OCI-LY1 (cell line): Measurements from ENCODE around the gene CNPPD1.

Source experiments
- EZH2 ChIP-seq: fragments of 200-600 bp; sonication (generic), shearing (Covaris generic); IDR thresholded peaks from 2 replicates; pipeline ENCODE4 v1.8.0; 2017; ENCODE audit warnings: borderline replicate concordance, mixed run types, mild to moderate bottlenecking, antibody characterized with exemption, low read length, moderate library complexity, mixed read lengths
- TF ChIP-seq, protein P1 (sequence below): fragments of 200-600 bp; sonication (generic), shearing (Covaris generic); IDR thresholded peaks from 2 replicates; pipeline ENCODE4 v1.5.1; 2017; ENCODE audit warnings: mild to moderate bottlenecking, antibody characterized with exemption, low read length, moderate library complexity, mixed read lengths

DNA sequence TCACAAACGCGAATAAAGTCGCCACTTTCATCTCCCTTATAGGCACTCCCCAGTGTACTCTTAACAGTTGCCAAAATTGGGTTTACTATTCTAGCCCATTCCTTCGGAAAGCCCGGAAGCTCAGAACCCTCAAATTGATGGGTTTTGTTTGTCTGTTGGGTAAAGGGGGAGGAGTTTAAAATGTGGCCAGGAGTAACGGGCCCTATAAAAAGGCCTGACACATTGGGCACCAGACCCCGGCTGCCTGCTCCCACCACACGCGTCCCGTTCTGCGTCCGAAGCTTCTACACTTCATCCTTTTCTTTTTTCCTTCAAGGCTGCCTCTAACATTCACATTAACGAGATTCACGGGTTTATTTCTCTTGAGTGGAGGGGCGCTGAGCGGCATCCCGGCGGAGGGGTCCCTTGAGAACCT is 16.9 kb downstream of the CNPPD1 start:
- TF ChIP-seq, protein P1, sequence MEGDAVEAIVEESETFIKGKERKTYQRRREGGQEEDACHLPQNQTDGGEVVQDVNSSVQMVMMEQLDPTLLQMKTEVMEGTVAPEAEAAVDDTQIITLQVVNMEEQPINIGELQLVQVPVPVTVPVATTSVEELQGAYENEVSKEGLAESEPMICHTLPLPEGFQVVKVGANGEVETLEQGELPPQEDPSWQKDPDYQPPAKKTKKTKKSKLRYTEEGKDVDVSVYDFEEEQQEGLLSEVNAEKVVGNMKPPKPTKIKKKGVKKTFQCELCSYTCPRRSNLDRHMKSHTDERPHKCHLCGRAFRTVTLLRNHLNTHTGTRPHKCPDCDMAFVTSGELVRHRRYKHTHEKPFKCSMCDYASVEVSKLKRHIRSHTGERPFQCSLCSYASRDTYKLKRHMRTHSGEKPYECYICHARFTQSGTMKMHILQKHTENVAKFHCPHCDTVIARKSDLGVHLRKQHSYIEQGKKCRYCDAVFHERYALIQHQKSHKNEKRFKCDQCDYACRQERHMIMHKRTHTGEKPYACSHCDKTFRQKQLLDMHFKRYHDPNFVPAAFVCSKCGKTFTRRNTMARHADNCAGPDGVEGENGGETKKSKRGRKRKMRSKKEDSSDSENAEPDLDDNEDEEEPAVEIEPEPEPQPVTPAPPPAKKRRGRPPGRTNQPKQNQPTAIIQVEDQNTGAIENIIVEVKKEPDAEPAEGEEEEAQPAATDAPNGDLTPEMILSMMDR, result no peak
- TF ChIP-seq EZH2, result no peak
